ENCODE measurements around the gene MYBBP1A. TPM values are rescaled to one million over a fixed set of nuclear protein-coding genes. Genes with fewer than 3 reads are reported as not detected.

The MYBBP1A gene
- total and polyA plus RNA-seq, 4 donors, result 12.2 to 23.3 (median 20.0) TPM

DNA sequence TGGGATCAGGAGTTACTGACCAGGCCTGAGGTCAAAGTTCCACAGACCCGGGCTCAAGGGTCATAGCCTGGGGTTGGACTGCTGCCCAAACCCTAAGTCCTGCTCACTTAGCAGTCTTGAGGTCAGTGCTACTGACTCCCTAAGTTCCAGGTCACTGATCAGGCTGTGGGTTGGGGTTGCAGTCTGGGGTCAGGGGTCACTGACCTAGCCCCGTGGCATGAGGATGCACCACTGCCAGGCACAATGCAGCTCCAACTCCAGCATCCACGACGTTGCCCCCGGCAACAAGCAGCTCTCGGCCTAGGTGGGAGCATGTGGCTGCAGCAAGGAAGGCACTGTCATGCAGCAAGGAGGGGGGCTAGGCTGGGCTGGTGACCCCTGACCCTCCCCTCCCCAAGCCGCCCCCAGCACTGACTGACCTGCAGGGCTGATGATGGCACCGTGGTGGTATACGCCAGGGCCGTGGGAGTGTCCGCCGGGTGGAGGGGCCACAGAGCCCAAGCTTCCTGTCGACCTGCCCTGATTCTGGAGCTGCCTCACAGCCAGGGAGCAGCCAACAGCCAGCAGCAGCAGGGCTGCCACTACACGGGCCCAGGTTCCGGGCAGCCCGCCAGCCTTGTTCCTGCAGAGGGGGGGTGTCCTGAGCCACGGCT lies 4.1 kb upstream of the MYBBP1A start:
- DNase-seq (ENCODE audit: low spot score), result no peak
- H3K9ac ChIP-seq (ENCODE audit: low read depth in 1 of 2, low read length in 2 of 2), result no peak overlapping the region
- peaks cover 2 to 17% (median 9%) of the 10 kb centered on the region in 4 donors for H3K4me1 ChIP-seq (ENCODE audit: control insufficient read depth in 4 of 4, insufficient read depth in 4 of 4, low read length in 3 of 4)
- WGBS, result 63% methylated on average over 17 of the region's 17 CpGs
- H3K4me3 ChIP-seq (ENCODE audit: low read depth in 1 of 3, low read length in 3 of 3), result no peak overlapping the region
- H3K9me3 ChIP-seq (ENCODE audit: control insufficient read depth in 4 of 4, low read length in 3 of 4), result no peaks in the 10 kb centered on the region
- no peak overlapping the region for H3K27ac ChIP-seq (ENCODE audit: low read depth in 1 of 2, low read length in 2 of 2)
- TF ChIP-seq NR2F2 (IDR thresholded peaks at IDR 0.05), result peak; percentile 67
- TF ChIP-seq TAF1 (conservative IDR thresholded peaks at IDR 0.05), result no peak
- no peak for TF ChIP-seq FOXA1 (IDR thresholded peaks at IDR 0.05)
- no peak for TF ChIP-seq RAD21 (IDR thresholded peaks at IDR 0.05)
- TF ChIP-seq GABPA (IDR thresholded peaks at IDR 0.05 in 1 of 2, conservative IDR thresholded peaks at IDR 0.05 in 1 of 2), result no peak
- TF ChIP-seq, protein P1, sequence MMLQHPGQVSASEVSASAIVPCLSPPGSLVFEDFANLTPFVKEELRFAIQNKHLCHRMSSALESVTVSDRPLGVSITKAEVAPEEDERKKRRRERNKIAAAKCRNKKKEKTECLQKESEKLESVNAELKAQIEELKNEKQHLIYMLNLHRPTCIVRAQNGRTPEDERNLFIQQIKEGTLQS (IDR thresholded peaks at IDR 0.05), result no peak
- TF ChIP-seq RXRA (IDR thresholded peaks at IDR 0.05), result peak; percentile 5 to 68
- TF ChIP-seq, protein P2, sequence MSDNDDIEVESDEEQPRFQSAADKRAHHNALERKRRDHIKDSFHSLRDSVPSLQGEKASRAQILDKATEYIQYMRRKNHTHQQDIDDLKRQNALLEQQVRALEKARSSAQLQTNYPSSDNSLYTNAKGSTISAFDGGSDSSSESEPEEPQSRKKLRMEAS (IDR thresholded peaks at IDR 0.05), result no peak
- no peak for TF ChIP-seq YY1 (IDR thresholded peaks at IDR 0.05)
- TF ChIP-seq EGR1 (IDR thresholded peaks at IDR 0.05; ENCODE audit: low read depth in 2 of 2), result no peak
- TF ChIP-seq SP1 (IDR thresholded peaks at IDR 0.05), result no peak
- TF ChIP-seq, protein P3, sequence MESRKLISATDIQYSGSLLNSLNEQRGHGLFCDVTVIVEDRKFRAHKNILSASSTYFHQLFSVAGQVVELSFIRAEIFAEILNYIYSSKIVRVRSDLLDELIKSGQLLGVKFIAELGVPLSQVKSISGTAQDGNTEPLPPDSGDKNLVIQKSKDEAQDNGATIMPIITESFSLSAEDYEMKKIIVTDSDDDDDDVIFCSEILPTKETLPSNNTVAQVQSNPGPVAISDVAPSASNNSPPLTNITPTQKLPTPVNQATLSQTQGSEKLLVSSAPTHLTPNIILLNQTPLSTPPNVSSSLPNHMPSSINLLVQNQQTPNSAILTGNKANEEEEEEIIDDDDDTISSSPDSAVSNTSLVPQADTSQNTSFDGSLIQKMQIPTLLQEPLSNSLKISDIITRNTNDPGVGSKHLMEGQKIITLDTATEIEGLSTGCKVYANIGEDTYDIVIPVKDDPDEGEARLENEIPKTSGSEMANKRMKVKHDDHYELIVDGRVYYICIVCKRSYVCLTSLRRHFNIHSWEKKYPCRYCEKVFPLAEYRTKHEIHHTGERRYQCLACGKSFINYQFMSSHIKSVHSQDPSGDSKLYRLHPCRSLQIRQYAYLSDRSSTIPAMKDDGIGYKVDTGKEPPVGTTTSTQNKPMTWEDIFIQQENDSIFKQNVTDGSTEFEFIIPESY (IDR thresholded peaks at IDR 0.05), result no peak
- peak; percentile 44 to 82 for TF ChIP-seq HNF4A (conservative IDR thresholded peaks at IDR 0.05)
- no peaks in the 10 kb centered on the region for H3K36me3 ChIP-seq (ENCODE audit: control insufficient read depth in 4 of 4, insufficient read depth in 3 of 4, low read depth in 1 of 4, low read length in 3 of 4)
- H3K27me3 ChIP-seq (ENCODE audit: control insufficient read depth in 4 of 4, insufficient read depth in 4 of 4, low read length in 3 of 4), result no peaks in the 10 kb centered on the region

DNA sequence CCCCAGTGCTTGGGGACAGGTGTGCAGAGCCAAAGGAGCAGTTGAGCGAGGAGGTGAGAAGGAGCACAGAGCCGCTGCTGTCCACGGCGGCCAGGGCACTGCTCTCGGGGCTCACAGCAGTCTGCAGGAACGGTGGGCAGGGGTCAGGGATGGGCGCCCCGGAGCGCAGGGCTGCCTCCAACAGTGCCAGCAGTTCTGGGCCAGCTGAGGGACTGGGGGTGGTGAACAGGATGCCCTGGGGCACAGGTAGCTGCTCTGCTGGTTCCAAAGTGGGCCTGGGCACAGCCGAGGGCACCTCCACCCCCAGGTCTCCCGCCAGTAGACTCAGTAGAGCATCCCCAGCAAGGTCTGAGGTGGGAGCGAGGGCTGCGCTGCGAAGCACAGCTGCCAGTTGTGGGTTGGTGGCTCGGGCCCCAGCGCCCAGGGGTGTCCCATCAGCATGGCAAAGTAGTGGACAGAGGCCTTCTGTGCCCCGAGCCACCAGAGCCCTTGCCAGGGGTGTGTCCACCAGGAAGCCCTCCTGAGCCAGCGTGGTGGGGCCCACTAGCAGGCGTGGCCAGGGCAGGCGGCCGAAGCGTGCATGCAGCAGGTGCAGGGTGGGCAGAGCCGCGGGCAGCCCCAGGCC lies 3.3 kb upstream of the MYBBP1A start:
- no peak overlapping the region for H3K9ac ChIP-seq (ENCODE audit: low read depth in 1 of 2, low read length in 2 of 2)
- H3K9me3 ChIP-seq (ENCODE audit: control insufficient read depth in 4 of 4, low read length in 3 of 4), result no peaks in the 10 kb centered on the region
- H3K4me3 ChIP-seq (ENCODE audit: low read depth in 1 of 3, low read length in 3 of 3), result no peak overlapping the region
- H3K27me3 ChIP-seq (ENCODE audit: control insufficient read depth in 4 of 4, insufficient read depth in 4 of 4, low read length in 3 of 4), result no peaks in the 10 kb centered on the region
- 91% methylated on average over 24 of the region's 24 CpGs for WGBS
- TF ChIP-seq YY1 (IDR thresholded peaks at IDR 0.05) (no peak), RXRA (IDR thresholded peaks at IDR 0.05) (no peak), EGR1 (IDR thresholded peaks at IDR 0.05; ENCODE audit: low read depth in 2 of 2) (no peak), HNF4G (IDR thresholded peaks at IDR 0.05) (no peak), HNF4A (conservative IDR thresholded peaks at IDR 0.05) (no peak), JUND (IDR thresholded peaks at IDR 0.05) (no peak), FOXA2 (IDR thresholded peaks at IDR 0.05) (no peak), GABPA (IDR thresholded peaks at IDR 0.05 in 1 of 2, conservative IDR thresholded peaks at IDR 0.05 in 1 of 2) (no peak)
- TF ChIP-seq, protein P2 (IDR thresholded peaks at IDR 0.05), result no peak
- TF ChIP-seq, protein P3 (IDR thresholded peaks at IDR 0.05), result no peak
- TF ChIP-seq, protein P4, sequence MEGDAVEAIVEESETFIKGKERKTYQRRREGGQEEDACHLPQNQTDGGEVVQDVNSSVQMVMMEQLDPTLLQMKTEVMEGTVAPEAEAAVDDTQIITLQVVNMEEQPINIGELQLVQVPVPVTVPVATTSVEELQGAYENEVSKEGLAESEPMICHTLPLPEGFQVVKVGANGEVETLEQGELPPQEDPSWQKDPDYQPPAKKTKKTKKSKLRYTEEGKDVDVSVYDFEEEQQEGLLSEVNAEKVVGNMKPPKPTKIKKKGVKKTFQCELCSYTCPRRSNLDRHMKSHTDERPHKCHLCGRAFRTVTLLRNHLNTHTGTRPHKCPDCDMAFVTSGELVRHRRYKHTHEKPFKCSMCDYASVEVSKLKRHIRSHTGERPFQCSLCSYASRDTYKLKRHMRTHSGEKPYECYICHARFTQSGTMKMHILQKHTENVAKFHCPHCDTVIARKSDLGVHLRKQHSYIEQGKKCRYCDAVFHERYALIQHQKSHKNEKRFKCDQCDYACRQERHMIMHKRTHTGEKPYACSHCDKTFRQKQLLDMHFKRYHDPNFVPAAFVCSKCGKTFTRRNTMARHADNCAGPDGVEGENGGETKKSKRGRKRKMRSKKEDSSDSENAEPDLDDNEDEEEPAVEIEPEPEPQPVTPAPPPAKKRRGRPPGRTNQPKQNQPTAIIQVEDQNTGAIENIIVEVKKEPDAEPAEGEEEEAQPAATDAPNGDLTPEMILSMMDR (IDR thresholded peaks at IDR 0.05; ENCODE audit: low read depth, low read length, missing input control), result no peak
- TF ChIP-seq, protein P5, sequence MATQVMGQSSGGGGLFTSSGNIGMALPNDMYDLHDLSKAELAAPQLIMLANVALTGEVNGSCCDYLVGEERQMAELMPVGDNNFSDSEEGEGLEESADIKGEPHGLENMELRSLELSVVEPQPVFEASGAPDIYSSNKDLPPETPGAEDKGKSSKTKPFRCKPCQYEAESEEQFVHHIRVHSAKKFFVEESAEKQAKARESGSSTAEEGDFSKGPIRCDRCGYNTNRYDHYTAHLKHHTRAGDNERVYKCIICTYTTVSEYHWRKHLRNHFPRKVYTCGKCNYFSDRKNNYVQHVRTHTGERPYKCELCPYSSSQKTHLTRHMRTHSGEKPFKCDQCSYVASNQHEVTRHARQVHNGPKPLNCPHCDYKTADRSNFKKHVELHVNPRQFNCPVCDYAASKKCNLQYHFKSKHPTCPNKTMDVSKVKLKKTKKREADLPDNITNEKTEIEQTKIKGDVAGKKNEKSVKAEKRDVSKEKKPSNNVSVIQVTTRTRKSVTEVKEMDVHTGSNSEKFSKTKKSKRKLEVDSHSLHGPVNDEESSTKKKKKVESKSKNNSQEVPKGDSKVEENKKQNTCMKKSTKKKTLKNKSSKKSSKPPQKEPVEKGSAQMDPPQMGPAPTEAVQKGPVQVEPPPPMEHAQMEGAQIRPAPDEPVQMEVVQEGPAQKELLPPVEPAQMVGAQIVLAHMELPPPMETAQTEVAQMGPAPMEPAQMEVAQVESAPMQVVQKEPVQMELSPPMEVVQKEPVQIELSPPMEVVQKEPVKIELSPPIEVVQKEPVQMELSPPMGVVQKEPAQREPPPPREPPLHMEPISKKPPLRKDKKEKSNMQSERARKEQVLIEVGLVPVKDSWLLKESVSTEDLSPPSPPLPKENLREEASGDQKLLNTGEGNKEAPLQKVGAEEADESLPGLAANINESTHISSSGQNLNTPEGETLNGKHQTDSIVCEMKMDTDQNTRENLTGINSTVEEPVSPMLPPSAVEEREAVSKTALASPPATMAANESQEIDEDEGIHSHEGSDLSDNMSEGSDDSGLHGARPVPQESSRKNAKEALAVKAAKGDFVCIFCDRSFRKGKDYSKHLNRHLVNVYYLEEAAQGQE (IDR thresholded peaks at IDR 0.05), result no peak
- peaks cover 0 to 3% (median 0%) of the 10 kb centered on the region in 4 donors for H3K36me3 ChIP-seq (ENCODE audit: control insufficient read depth in 4 of 4, insufficient read depth in 3 of 4, low read depth in 1 of 4, low read length in 3 of 4)
- no peak overlapping the region for H3K27ac ChIP-seq (ENCODE audit: low read depth in 1 of 2, low read length in 2 of 2)
- peaks cover 2 to 25% (median 12%) of the 10 kb centered on the region in 4 donors for H3K4me1 ChIP-seq (ENCODE audit: control insufficient read depth in 4 of 4, insufficient read depth in 4 of 4, low read length in 3 of 4)
- DNase-seq (ENCODE audit: low spot score), result no peak

Measured in liver (tissue), 9 donors.